ENCODE data around the gene NLRP5.

GRCh38 chr19:56053596-56053995 lies 67.0 kb downstream of the NLRP5 start:
- TF ChIP-seq CTCF (conservative IDR thresholded peaks at IDR 0.05; ENCODE audit: low read length) (no peak), EZH2phosphoT487 (IDR thresholded peaks at IDR 0.05; ENCODE audit: borderline replicate concordance, low read depth, low read length) (no peak)
